Limb (tissue), 2 donors: ENCODE data around the gene UBR1.
A peak's percentile ranks its signal among the peaks of the same experiment; 100 is the strongest.
"Not testable (repeated sequence)": the region's sequence is repeated elsewhere in the genome, so short reads cannot be mapped to it uniquely, and the experiment has no call there.

Source experiments
- DNase-seq, 2 donors: peaks; one replicate each; pipeline ENCODE4 v3.0.0-alpha.2; 2016; ENCODE audit errors: extremely low spot score in 2 of 2

The UBR1 gene

GRCh38 chr15:43105778-43106485 is at the start of gene UBR1:
Gene UBR1 (minus strand): TSS chr15:43106038. CDS start chr15:43106022, 16 bp downstream.
- peak; percentile 93 to 96 for DNase-seq

GRCh38 chr15:43153269-43153668 is 47.4 kb upstream of the UBR1 start:
- DNase-seq: no peak

GRCh38 chr15:43151688-43152087 is 45.9 kb upstream of the UBR1 start:
- DNase-seq: no peak

GRCh38 chr15:43150191-43150929 is 44.5 kb upstream of the UBR1 start:
- no peak for DNase-seq

GRCh38 chr15:43146184-43146583 is 40.3 kb upstream of the UBR1 start:
- no peak for DNase-seq

- DNase-seq: no peak
Observed at GRCh38 chr15:43144512-43144911, 38.7 kb upstream of the UBR1 start.

- DNase-seq: no peak
Observed at GRCh38 chr15:43143203-43143941, 37.5 kb upstream of the UBR1 start.

- DNase-seq: no peak
Observed at GRCh38 chr15:43135351-43135750, 29.5 kb upstream of the UBR1 start.

GRCh38 chr15:43134157-43134635 is 28.4 kb upstream of the UBR1 start:
- no peak for DNase-seq

GRCh38 chr15:43133430-43134156 is 27.8 kb upstream of the UBR1 start, which contains the start of gene TMEM62:
Gene TMEM62 (plus strand): TSS chr15:43133586. CDS start chr15:43133803, 217 bp downstream.
- peak; percentile 42 to 73 for DNase-seq

- DNase-seq: no peak
Observed at GRCh38 chr15:43132830-43133429, 27.1 kb upstream of the UBR1 start.

GRCh38 chr15:43128980-43129335 is 23.1 kb upstream of the UBR1 start:
- DNase-seq: no peak

GRCh38 chr15:43128174-43128979 is 22.5 kb upstream of the UBR1 start:
- not testable (repeated sequence) for DNase-seq

- DNase-seq: no peak
Observed at GRCh38 chr15:43127752-43128151, 21.9 kb upstream of the UBR1 start.

GRCh38 chr15:43126356-43126755 is 20.5 kb upstream of the UBR1 start:
- no peak for DNase-seq

GRCh38 chr15:43125100-43125661 is 19.3 kb upstream of the UBR1 start:
- DNase-seq: no peak

- DNase-seq: no peak
Observed at GRCh38 chr15:43121863-43122262, 16.0 kb upstream of the UBR1 start.

GRCh38 chr15:43118829-43119228 is 13.0 kb upstream of the UBR1 start:
- DNase-seq: no peak

GRCh38 chr15:43118286-43118685 is 12.4 kb upstream of the UBR1 start:
- no peak for DNase-seq

GRCh38 chr15:43111354-43111753 is 5.5 kb upstream of the UBR1 start:
- DNase-seq: no peak
